Measurements from ENCODE around the gene SPDYA. TPM values are rescaled to one million over a fixed set of nuclear protein-coding genes. Genes with fewer than 3 reads are reported as not detected.

The SPDYA gene
- total and polyA plus RNA-seq, 5 donors from 2014 or later = 0.09 to 19.6 (median 0.19) TPM

DNA sequence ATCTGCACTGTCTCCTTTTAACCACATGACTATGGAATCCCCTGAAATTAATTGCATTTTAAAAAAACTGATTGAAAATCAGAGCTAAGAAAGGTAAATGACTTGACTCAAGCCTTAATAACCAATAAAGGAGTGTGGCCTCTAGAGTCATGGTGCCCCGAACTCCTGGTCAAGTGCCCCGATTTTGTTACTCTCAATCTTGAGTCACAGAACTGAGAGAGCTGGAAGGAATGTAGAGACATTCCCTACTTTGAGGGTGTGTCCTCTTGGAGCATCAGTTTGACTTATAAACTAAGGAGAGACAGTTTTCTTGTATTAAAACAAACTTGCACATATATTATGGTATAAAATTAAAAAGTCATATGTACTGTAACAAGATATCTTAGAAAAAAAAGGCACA, 86.3 kb downstream of the SPDYA start:
- Mint-ChIP-seq H3K9me3 (no peaks in the 10 kb centered on the region), H3K27ac (no peak overlapping the region), H3K27me3 (peaks cover 4% of the 10 kb centered on the region), H3K4me1 (peaks cover 47 to 66% (median 55%) of the 10 kb centered on the region in 4 donors), H3K4me3 (peak overlapping the region; percentile 94 to 99 (median 96)), H3K36me3 (no peaks in the 10 kb centered on the region)
- H3K27ac ChIP-seq (ENCODE audit: insufficient read depth, low read length, poor library complexity, severe bottlenecking) = no peak overlapping the region
- DNase-seq = no peak
- H3K4me1 ChIP-seq (ENCODE audit: control insufficient read depth, insufficient read depth, low read length, poor library complexity, severe bottlenecking) = peaks cover 47% of the 10 kb centered on the region
- no peak for ATAC-seq (ENCODE audit: low read depth in 2 of 2)
- H3K9me3 ChIP-seq (ENCODE audit: control insufficient read depth in 2 of 2, low read length in 2 of 2) = no peaks in the 10 kb centered on the region
- peaks cover 6% of the 10 kb centered on the region for H3K36me3 ChIP-seq (ENCODE audit: control insufficient read depth, insufficient read depth, low read length)
- H3K27me3 ChIP-seq (ENCODE audit: control insufficient read depth, insufficient read depth, low read length) = no peaks in the 10 kb centered on the region
- H3K4me3 ChIP-seq (ENCODE audit: low read depth, low read length) = peak overlapping the region; percentile 96

DNA sequence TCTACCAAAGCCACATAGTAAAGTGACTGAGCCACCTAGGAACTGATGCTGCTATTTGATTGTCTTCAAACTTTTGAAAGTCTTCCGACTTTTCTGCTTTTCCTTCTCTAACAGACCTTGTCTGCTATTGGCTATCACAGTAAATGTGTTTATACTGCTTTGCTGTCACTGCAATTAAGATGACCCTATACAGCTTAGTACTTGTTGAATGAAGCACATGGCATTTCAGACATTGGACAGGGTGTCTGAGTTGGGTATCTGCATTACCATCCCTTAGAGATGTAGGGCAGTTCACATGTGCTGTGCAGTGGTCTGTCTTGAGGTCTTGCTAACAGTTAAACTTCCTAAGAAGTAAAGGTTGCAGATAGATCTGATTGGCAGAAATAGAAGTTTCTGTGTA, 87.4 kb downstream of the SPDYA start:
- Mint-ChIP-seq H3K4me1 (peaks cover 47 to 71% (median 59%) of the 10 kb centered on the region in 4 donors), H3K36me3 (no peaks in the 10 kb centered on the region), H3K4me3 (peak overlapping the region; percentile 3 to 97 (median 58)), H3K27ac (peak overlapping the region in 2 of 3 donors; percentile 20 to 21), H3K27me3 (peaks cover 4% of the 10 kb centered on the region), H3K9me3 (no peaks in the 10 kb centered on the region)
- ATAC-seq (ENCODE audit: low read depth in 2 of 2) (no peak), DNase-seq (no peak)
- Histone ChIP-seq H3K36me3 (ENCODE audit: control insufficient read depth, insufficient read depth, low read length) (peaks cover 18% of the 10 kb centered on the region), H3K4me3 (ENCODE audit: low read depth, low read length) (peak overlapping the region; percentile 53), H3K27me3 (ENCODE audit: control insufficient read depth, insufficient read depth, low read length) (no peaks in the 10 kb centered on the region), H3K4me1 (ENCODE audit: control insufficient read depth, insufficient read depth, low read length, poor library complexity, severe bottlenecking) (peaks cover 47% of the 10 kb centered on the region), H3K27ac (ENCODE audit: insufficient read depth, low read length, poor library complexity, severe bottlenecking) (no peak overlapping the region), H3K9me3 (ENCODE audit: control insufficient read depth in 2 of 2, low read length in 2 of 2) (no peaks in the 10 kb centered on the region)

Other genes starting within 250 kb of the SPDYA start
- gene PPP1CB, start 59.0 kb upstream of the SPDYA start, total RNA-seq = 303 TPM
- gene PPP1CB, start 59.0 kb upstream of the SPDYA start, polyA plus RNA-seq = 100 to 1,000 TPM; 102 to 136 (median 117) TPM
- 18.0 TPM for gene TRMT61B, start 59.5 kb downstream of the SPDYA start, total RNA-seq
- 10 to 100 TPM; 19.7 to 23.6 (median 22.4) TPM for gene TRMT61B, start 59.5 kb downstream of the SPDYA start, polyA plus RNA-seq
- gene WDR43, start 83.8 kb downstream of the SPDYA start, total RNA-seq = 70.1 TPM
- 10 to 100 TPM; 27.4 to 44.7 (median 39.3) TPM for gene WDR43, start 83.8 kb downstream of the SPDYA start, polyA plus RNA-seq
- gene TOGARAM2, start 170.5 kb downstream of the SPDYA start, total RNA-seq = 9.3 TPM
- gene TOGARAM2, start 170.5 kb downstream of the SPDYA start, polyA plus RNA-seq = 1 to 10 TPM in 3 of 4 donors, not detected in 1; 1.5 to 2.4 (median 1.7) TPM

Data from CD4-positive, CD25-positive, alpha-beta regulatory T cell (primary cell).